HG02571 (cell line): ENCODE results near the gene NCCRP1.

Experiments used
- ATAC-seq: cut with Tn5 transposase; IDR thresholded peaks from one replicate; pipeline ENCODE4 v1.9.1; 2021; ENCODE audit warnings: mild to moderate bottlenecking, moderate library complexity; ENCODE audit not compliant: unreplicated experiment

The NCCRP1 gene, protein sequence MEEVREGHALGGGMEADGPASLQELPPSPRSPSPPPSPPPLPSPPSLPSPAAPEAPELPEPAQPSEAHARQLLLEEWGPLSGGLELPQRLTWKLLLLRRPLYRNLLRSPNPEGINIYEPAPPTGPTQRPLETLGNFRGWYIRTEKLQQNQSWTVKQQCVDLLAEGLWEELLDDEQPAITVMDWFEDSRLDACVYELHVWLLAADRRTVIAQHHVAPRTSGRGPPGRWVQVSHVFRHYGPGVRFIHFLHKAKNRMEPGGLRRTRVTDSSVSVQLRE

DNA sequence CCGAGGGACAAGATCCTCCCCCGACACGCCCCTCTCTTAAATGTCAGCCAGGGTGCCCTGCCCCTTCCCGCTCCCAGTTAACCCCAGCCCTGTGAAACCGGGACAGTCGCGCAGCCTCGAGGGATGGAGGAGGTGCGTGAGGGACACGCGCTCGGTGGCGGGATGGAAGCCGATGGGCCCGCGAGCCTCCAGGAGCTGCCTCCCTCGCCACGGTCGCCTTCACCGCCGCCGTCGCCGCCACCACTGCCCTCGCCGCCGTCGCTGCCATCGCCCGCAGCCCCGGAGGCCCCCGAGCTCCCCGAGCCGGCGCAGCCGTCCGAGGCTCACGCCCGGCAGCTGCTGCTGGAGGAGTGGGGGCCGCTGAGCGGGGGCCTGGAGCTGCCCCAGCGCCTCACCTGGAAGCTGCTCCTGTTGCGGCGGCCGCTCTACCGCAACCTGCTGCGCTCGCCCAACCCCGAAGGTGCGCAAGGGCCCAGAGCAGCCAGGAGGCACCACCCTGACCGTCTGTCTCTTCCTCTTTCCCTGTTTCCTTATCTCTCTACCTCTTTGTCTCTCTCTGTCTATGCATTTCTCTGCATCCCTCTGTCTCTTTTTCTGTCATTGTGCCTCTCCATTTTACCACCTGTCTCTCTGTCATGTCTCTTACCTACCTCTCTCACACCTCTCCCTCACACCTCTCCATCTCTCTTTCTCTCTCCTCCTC, at the start of gene NCCRP1:
Gene NCCRP1, plus strand, starts transcription at position 105 of the 703 bp plus-strand sequence. Its CDS starts 19 bp downstream, at position 124.
- no peak for ATAC-seq

DNA sequence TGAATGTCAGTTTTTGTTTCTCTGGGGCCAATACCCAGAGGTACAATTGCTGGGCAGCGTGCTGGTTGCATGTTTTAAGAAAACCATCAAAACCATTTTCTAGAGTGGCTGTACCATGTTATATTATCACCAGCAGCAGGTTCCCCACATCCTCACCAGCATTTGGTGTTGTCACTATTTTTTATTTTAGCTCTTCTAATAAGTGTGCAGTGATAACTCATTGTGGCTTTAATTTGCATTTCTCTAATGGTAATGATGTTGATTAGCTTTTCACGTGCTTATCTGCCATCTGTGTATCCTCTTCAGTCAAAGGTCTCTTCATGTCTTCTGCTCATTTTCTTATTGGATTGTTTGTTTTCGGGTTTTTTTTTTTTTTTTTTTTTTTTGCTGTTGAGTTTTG, 49.3 kb upstream of the NCCRP1 start:
- ATAC-seq = no peak

DNA sequence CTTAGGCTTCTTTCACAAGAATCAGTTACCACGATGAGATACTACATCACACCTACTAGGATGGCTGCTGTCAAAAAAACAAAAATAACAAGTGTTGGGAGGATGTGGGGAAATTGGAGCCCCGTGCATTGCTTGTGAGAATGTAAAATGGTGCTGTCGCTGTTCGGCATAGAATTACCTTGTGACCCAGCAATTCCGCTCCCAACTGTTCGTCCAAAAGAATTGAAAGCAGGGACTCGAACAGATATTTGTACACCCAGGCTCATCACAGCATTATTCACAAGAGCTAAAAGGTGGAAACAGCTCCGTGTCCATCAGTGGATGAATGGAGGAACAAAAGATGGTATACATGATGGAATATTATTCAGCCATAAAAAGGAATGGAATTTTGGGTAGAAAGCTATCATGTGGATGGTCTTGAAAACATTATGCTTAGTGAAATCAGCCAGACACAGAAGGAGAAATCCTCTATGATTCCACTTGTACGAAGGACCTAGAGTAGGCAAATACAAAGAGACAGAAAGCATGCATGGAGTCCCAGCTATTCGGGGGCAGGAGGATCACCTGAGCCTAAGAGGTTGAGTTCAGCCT, 47.7 kb upstream of the NCCRP1 start:
- no peak for ATAC-seq

DNA sequence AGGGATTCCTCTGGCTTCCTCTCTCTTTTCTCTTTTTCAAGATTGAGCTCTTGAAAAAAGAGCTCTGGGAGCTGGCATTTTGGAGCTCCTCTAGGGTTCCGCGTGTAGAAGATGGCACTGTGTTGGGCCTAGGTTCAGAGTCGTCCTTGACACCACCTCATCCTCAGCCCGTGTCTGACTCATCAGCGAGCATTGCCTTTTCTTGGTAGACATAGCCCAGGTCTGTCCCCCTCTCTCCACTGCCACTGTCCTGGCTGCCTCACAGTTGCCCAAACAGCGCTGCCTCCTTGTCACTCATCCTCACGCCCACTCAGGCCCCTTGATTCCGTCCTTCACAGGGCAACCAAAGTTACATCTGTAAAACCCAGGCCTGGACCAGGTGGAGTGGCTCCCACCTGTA, 46.5 kb upstream of the NCCRP1 start:
- no peak for ATAC-seq

DNA sequence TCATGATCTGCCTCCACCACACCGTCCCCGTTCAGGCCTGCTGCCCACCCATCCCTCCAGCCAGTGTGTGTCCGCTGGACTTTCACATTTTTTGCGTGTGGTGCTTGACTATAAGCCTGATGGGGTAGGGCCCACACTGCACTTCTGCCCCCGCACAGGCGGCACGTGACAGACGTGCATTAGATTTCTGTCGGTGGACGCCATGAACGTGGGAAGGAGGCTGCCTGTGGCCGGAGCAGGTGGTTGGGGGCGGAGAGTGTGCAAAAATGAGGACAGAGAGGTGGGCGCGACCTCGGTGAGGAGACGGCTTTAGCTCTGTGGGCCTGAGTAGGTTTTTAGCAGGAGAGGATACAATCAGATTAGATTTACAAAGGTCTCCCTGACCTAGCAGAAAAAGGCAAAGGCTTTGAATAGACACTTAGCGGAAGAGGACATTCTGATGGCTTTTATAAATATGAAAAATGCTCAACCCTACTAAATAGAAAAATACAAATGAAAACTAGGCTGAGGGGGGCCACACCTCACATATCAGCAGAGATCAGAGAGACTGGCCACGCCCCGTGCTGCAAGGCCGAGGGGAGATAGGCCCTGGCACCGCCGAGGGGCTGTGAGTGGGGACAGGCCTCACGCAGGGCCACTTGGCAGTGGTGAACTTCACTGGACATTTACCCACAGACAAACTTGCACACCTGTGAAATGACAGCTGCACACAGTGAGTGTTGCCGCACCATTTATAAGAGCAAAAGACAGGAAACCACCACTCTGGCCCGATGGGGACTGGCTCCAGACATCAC, 45.8 kb upstream of the NCCRP1 start:
- no peak for ATAC-seq

DNA sequence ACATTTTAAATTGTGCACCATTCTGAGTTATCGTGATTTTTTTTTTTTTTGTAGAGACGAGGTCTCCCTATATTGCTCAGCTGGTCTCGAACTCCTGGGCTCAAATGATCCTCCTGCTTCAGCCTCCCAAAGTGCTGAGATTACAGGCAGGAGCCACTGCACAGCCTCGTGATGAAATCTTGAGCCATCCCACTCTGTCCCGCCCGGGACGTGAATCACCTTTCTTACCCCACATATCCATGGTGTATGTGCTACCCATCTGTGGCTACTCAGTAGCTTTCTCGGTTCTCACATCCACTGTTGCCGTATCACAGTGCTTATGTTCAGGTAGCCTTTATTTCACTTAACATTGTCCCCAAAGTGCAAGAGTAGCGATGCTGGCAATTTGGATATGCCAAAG, 44.7 kb upstream of the NCCRP1 start:
- ATAC-seq = no peak

DNA sequence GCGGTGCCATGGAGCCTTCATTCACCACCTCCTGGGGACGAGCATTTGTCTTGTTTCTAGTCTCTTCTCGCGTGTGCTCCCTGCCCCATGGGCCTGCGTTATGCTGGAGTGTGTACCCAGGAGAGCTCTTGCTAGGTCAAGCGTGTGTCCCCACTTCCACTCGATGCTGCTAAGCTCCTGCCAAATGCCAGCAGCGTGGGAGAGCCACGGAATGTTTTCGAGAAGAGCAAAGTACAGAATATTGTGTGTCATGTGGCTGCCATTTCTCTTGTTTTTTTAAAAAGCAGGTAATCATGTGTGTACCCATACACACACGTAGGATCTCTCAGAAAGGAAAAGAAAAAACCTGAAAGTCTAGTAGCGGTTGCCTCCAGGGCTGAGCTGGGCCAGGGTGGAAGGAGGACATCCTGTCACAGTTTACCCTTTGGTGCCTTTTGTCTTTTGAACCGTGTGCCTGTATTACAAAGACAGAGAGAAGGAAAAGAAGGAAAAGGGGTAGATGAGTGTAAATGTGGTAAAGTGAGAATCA, 42.6 kb upstream of the NCCRP1 start:
- ATAC-seq = no peak

DNA sequence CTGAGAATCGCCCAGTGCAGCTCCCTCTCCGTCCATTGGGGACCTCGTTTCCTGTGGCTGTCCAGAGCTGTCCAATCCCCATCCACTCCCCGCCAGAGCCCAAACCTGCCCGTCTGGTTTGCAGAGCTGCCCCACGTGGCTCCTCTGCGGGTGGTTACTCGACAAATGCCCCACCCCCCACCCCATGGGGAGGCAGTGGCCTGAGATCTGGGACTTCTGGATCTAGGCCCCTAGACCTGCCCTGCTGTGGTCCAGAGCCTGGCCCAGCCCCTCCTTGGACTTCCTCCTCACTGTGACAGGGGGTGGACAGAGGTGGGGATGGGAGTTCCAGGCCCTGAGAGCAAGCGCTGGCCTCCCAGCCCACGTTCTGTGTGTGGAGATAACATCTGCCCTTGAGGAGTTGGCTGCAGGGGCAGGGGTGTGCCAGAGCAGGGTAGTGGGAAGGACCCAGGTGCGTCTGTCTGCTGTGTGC, 42.1 kb upstream of the NCCRP1 start:
- ATAC-seq = no peak

DNA sequence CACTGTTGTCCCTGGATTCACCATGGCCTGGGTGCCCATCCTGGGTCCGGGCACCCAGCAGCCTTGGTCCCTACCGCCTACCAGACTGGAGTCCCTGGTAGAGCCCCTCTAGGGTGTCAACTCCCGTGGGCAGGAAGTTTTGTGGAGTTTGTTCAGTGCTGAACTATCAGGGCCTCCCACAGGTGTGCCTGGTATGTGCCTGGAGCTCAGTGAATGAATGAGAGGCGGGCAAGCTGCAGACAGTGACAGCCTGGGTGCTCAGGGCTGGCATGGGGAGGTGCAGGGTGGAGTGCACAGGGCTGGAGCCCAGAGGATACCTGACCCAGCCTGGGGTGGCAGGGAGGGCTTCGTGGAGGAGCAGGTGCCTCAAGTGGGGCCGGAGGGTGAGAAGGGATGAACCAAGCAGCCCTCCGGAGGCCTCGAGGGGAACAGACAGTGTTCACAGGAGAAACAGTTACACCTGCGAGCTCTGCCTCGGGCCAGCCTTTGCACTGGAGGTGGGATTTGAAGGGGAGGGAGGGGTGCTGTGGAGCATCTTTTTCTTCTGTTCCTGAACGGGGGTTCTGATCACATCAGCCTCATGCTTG, 41.6 kb upstream of the NCCRP1 start:
- ATAC-seq = no peak

DNA sequence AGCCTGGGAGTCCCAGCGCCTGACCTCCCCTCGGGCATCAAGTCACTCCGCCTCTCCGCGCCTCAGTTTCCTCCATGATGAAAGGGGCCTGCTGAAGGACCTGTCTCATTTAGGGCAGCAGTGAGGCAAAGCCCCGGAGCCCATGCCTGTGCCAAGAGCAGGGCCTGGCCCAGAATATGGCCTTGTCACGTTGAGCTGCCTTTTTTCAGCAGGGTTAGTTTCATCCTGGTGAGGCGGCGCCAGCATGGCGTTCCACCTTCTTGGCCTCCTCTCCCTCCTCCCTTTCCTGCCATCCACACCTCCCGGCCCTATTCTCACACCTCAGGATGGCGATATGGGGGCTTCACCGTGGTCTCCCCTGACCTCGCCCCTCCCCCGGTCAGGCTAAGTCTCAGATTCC, 41.0 kb upstream of the NCCRP1 start:
- ATAC-seq = no peak

DNA sequence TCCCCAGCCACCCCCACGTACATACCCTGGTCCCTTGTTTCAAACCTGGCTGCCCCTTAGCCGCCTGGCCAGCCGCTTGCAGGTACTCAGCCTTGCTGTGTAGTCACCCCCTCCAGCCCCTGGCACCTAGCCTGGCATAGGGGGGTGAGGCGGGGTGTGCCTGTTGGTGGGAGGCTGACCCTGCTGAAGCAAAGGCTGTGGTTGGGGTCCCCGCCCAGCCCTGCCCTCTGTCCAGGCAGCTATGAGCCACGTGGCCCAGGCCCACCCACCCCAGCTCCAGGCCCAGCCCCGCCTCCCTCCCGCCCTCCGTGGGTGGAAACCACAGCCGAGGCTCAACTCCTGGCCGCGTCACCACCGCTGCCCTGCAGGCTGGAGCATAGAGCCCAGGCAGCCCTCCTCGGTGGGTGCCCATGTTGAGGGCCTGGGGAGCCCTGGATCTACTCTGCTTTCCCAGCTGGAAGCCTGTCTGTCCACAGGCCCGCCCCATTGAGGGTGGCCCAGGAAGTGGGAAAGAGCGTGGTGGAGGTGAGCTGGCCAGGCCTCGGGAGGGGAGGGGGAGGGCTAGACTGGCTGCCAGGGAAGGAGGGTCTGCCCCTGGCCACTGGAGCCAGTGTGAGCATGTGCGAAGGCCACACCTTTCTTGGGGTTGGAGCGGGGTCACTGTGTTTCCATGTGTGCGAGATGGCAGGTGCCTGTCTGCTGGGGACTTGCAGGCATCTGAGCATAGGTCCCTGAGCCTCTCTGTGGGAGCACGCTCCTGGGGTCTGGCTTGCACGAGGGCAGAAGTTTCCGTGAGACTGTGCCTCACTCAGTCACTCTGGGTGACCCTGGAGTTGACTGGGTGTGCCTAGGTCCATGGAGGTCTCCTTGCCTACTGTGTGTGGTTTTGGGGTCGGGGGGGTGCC, 40.2 kb upstream of the NCCRP1 start:
- ATAC-seq = no peak

DNA sequence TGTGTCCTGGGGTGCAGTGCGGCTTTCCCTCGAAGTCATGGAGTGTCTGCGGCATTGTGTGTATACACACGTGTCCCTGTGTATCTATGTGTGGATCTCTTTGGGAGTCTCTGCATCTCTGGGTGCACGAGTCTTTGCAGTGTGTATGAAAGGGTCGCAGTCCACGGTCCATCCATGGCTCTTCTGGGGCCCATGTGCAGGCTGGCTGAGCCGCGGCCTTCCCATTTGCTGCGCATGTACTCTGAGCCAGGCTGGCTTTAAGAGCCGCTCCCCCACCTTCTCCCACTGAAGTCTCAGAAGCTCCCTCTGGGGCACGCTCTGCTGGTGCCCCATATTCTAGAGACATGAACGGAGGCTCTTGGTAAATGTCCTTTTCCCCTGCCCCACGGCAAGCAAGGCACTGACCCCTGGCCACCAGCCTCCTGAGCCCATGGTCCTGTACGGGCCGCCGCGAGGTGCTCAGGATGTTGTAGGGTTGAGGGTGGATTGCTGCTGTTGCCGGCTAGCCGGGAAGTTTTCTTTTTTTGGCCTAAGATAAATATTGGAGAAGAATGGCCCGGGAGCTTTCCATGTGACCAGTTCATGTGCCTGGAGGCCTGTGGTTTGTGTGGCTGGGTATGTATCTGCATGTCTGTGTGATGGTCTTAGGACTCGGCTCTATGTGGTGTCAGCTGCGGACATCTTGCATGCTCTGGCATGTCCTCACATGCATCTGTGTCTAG, 39.3 kb upstream of the NCCRP1 start:
- ATAC-seq = no peak

DNA sequence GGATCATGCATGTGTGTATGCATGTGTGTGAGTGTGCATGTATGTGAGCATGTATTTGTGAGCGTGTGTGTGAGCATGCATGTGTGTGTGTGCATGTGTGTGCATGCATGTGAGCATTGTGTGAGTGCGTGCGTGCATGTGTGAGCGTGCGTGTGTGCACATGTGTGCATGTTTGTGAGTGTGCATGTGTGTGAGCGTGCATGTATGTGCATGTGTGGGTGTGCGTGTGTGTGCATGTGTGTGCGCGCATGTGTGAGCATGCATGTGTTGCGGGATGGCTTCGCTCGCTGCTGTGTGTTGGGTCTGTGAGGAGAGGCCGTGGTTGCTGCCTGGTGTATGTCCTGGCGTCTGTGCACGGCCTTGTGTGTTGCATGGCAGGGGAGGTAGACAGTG, 38.8 kb upstream of the NCCRP1 start:
- ATAC-seq = no peak

DNA sequence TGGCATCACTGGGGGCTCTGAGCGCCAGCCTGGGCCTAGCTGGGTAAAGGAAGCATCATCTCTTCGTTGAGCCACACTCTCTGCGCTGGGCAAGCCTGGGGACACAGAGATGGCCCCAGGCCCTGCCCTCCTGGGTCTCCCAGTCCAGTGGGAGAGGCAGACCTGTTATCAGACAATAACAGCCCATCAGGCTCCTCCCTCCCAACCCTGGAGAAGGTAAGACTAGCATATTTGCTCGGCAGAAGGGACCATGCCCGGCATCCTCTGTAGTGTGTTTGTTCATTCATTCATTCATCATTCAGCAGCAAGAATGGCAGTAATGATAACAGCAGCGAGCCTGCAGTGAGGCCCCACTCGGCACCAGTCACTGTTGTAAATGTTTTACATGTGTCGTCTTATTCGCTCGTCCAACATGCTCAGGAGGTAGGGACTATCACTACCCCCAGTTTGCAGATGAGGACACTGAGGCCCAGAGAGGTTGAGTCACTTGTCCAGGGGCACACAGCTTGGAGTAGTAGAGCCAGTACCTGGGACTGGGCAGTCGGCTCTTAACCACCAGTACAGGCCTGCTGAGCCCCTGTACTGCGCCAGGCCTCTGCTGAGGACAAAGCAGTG, 38.0 kb upstream of the NCCRP1 start:
- ATAC-seq = no peak

DNA sequence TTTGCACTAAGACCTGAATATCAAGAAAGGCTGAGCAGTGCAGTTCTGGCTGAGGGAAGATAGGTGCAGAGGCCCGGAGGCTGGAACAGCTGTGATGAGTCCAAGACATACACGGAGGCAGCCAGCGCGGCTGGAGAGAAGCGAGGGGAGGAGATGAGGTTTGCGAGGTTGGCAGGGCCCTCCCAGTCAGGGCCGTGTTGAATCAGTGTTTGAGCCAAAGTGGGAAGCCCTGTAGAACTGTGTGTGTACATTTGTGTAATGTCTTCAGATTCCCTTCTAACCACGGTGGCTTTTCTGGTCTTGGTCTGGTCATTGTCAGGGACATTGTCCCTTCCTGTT, 36.3 kb upstream of the NCCRP1 start:
- no peak for ATAC-seq

DNA sequence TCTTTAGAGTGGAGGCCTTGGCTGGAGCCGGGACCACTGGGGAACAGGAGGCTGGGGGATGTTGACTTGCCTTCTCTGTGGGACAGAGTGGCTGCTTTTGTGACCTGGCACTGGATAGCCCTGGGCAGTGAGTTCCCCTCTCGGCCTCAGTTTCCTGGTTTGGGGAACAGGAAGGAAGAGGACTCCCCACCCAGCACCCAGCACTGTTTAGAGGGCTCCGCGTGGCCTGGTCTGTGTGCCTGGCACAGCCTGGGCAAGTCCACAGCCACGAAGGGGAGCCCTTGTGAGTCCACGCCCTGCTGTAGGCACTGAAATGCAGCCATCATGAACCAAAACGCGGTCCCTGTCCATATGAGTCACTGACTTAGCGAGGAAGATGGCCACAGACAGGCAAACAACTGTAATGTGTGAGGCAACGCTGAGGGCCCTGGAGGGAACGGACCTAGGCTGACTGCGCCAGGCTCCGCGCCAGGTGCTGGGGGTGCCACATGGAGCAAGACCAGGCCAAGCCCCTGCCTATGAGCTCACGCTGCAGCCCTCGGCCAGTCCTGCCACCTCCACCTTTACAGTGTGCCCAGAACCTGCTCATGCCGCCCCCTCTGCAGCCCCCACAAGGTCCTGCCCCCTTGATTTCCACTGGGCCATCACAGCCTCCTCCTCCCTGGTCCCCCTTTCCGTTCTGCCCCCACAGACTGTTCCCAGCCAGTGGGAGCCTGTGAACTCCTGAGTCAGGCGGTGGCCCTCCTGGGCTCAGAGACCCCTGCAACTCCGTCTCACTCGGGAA, 35.7 kb upstream of the NCCRP1 start:
- no peak for ATAC-seq

DNA sequence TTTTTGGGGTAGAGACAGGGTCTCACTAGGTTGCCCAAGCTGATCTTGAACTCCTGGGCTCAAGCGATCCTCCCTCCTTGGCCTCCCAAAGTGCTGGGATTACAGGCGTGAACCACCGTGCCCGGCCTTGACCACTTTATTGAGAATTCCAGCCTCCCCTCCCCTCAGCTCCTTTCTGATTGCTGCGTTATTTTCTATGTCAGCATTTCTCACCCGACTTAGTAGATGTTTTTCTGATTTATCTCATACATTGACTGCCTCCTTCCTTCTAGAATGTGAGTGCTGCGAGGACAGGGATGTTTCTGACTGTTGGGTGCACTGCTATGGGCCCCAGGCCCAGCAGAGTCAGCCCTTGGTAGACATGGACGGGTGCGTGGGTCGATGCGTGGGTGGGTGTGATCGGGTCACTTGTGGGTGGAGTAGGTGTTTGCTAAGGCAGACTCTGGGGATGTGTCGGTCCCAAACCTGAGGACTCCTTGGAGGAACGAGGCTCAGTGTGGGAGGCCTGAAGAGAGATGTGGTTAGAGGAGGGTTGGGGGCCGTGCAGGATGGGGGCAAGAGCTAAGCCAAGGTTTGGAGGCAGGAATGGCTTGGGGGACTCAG, 34.2 kb upstream of the NCCRP1 start:
- no peak for ATAC-seq

DNA sequence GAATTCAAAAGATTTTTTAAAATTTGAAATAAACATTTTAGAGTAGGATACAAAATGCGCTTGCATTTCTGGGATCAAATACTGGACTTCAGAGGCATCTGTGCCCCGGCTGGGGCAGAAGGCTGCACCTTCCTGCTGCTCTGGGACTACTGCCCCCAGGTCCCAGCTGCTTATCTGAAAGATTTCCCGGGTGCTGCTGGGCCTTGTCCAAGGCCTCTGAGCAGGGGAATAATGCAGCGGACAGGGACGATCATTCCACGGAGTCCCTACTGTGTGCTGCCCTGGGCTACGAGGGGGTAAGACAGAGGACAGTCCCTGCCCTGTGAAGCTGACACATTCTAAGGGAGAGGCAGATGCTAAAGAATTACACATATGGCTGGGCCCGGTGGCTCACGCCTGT, 33.1 kb upstream of the NCCRP1 start:
- ATAC-seq = no peak
